AML-193 (cell line): ENCODE results near the gene CHD6.

ENCODE experiments used
- DNase-seq, 2 experiments: peaks; one replicate each; lab custom pipeline; 2025; lab: John Stamatoyannopoulos, UW

CHD6 gene

DNA sequence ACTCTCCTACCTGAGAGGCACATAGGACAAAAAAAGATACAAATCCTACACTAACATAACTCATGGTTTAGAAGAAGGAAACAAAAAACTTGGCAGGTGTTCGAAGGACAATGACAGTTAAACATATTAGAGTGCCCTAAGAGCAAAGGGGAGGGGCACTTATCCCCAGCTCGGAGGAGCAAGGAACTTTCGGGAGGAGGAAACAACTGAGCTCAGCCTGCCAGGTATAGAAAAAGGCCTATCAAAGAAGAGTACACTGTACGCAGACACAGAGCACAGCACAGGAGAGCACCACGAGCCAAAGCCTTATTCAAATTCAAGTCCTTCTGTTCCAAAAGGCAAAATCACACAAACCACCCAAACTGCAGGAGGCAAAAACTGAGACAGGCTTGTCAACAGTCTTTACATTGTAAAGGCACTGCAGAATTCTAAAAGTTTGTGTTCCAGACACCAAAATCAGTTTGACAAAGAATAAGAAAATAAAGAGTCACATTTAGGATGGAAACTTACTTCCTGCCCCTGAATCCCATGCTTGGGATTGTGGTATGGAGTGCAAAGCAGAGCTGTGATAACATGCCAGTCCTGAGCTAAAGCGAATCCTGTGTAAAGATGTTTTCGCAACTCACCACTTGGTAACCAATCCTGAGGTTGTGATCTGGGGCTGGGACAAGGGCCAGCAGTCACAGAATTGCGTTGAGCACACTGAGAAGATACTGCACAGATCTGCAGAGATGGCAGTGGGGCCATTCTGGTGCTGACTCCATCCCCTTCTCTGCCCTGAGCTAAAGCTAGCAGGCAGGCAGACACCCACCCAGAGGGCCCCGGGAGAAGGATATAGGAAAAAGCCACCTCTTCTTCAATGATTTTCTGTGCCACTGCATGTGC, 108.6 kb downstream of the CHD6 start:
- no peak for DNase-seq

DNA sequence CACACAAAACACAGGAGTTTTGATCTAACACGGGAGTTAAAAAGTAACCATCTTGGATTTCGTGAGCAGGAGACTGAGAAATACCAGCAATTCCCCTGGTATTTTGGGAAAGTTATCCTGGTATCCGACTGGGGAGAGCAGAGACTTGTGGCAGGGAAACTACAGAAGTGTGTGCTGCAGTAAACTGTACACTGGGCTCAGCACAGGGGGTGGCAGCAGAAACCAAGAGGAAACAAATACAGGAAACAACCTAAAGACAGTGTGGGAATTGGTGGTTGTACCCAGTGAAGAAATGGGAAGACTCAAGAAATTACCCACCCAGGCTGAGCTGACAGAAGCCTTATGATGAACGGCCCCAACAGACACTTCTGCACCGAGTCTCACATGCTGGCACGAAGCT, 109.8 kb downstream of the CHD6 start:
- no peak for DNase-seq

DNA sequence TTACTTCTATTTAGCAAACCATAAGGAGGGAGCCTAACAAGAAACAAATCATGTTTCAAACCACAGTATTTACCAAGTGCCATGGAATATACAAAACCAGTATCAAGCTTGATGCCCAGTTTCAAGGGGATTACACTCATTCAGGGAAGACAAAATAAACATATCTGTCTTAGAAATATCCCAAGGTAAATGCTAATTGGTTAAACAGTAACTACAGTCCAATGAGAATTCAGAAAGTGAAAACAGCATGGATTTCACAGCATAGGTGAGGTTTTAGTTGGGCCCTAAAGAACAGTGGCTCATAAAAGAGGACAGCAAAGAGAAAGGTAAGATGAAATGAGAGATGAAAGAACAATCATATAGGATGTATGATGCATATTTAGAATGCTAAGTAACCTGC, 110.3 kb downstream of the CHD6 start:
- DNase-seq: no peak

DNA sequence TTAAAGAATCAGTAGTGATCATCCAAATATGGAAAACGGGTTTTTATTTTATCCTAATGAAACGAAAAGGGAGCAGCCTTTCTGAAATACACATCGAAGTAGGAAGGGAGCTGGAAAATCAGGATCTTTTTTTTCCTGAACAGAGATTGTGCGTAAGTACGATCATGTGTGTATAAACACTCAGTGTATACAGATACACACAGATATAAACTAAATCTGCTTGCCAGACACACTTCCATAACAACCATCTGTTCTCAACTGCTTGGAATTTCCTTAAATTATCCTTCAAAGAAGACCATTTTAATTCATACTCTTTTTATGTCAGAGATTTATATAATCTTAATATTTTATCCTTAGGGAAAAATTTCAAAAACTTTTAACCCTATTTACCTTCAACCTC, 110.7 kb downstream of the CHD6 start:
- DNase-seq: no peak

DNA sequence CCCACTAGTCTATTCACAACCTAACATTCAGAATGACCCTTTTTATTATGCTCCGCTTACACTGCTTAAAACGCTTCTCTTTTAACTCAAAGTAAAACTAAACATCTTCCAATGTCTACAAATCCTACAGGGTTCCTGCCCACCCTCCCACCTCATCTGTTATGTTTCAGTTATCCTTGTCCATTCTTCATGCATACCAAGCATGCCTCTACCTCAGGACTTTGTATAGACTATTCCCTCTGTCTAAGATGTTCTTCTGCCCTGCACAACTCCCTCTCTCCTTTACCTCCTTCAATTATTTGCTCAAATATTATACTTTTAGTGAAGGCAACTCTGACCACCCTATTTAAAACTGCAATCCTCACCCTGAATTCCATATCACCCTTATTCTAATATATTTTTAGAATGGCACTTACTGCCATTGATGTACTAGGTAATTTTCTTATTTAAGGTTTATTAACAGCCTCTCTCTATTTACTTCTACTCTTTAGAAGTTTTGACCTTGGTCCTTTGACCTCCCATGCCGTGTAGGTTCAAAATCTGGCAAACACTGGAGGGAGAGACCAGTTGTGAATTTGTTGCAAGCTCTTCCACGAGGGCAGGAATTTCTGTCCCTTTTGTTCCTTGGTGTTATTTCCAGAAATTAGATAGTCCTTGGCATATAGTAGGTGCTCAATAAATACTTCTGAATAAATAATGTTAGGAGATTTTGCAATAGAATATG, 111.8 kb downstream of the CHD6 start:
- DNase-seq: no peak

DNA sequence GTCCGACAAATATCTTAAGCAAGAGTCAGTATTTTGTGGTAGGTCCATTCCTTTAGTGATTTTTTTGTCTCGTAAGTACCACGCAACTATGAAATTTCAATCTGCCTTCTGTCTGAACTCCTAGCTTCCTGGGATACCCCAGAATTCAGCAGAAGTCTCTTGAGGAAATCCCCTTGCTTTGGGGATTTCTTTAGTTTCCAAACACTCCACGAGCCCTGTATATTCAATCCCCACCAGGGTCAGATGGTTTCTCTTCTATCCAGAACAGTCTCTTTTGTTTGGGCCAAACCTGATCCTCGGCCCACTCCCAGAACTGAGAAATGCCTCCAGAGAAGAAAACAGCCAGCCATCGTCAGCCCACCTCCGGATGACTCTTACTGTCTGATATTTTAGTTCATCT, 113.0 kb downstream of the CHD6 start:
- DNase-seq: no peak

DNA sequence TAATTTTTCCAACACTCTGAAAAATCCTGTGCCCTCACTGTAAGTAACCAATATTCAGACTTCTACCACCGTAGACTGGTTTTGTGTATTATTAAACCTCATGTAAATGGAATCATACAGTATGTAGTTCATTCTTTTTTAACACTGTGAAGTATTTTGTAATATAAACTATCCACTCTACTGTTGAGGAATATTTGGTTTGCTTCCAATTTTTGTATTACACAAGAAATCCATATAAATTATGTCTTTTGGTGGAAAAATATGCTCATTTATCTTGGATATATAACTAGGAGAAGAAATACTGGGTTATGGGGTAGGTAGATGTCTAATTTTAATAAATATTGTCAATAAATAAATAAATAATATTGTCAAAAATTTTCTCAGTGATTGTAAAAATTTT, 116.8 kb downstream of the CHD6 start:
- no peak for DNase-seq

DNA sequence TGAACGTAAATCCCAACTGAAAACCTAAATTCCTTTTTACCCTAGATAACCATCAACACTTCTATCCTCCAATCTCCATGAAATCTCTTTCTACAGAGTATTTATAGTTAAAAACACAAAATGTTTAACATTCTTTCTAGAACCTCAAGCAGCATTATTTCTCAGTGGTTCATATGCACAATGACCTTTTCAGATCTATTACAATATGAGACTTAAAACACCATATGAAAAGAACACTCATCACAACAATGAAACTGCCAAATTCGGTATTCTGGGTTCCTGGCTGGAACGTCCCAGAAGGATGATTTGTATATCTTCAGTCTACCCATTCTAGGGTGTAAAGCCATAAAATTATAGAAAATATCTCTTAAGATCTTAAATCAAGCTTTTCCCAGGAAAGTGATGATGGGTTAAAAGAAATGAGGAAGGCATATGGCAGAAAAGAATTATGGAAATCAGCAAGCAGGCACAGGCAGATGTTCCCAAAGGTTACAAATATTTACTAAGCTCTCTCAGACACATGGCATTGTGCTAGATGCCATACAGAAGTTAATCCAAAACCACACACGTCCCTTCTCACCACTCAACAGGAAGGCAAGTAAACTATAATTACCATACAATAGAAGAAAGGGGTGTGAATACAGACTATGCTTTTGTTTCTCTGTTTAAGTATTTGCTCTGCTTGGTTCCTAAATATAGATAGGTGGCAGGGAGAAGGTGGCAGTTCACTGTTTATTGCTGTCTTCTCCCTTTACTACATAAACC, 118.0 kb downstream of the CHD6 start:
- no peak for DNase-seq

DNA sequence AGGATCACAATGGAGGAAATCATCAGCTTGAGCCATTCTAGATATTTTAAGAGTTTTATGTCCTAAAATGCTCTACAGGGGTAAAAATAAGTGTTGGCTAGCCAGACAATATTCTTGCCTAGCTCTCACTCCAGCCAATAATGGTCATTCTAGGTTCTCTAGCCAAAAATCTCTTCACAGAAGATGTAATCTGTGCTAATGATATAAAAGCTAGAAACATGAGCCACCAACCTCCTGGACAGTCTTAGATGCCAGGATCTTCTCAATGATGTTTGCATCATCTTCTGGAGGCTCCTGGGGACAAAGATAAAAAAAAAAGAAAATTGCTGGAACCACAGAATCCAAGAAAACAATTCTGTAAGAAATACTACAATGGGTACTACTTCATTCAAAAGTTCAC, 119.1 kb downstream of the CHD6 start:
- DNase-seq: no peak

DNA sequence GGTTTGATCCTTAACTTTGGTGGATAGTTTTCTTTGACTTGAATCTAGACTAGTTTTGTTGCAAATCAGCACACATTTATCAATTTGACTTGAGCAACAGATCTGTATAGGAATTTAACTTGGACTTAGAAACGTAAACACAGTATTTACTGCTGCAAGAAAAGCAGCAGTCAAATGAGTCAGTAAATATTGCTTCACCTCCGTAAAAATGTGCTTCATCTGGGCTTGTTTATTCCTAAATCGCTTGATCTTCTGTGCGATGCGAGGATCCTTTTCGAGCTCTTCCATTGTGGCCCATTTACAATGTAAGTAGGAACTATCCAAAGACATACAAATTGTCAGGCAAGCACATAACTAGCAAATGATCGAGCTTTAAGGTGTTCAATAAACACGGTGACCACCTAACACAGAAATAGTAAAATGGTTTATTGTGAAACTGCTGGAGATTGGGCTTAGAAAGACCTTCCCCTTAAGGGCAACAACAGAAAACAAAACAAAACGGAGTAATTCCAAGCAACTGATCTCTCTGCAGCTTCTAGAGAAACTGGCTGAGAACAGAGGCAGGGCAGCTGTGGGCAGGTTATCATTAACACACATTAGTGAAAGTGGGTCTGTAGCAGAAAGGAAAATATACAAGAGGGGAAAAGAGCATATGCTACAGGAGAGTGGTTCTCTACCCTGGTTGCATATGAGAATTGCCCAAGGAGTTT, 120.8 kb downstream of the CHD6 start:
- DNase-seq: no peak

DNA sequence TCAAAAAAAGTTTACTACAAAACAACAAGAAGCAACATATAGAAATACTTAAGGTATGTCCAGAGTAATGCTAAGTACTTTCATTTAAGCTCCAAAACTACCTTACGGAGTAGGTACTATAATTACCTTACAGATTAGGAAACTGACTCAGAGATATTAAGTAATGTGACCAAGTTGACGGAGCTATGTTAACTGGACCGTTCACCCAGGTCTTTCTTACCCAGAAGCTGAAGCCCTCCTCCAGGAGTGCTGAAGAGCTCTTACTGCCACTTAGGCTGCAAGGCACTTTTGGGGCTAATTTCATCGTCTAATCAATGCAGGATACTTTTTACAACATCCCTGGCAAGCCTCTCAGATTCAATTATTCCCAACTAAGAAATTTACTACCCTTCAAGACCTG, 123.7 kb downstream of the CHD6 start:
- DNase-seq: no peak

DNA sequence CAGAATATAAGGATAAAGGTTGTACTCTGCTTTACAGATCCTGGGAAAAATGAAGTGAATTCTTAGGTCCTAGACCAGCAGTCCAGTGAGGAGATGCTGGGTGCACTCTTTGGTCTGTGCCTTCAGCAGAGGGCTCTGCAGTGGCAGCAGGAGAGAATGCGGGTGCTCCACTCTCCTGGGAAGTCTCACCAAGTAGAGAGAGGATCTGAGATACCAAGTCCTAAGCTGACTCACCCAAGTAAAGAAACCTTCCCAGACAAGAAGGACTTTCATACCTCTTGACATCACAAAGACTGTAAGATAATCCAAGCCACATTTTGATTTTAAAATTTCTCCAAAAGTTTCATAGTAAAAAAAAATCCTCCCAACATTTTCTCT, 134.6 kb downstream of the CHD6 start:
- DNase-seq: no peak

DNA sequence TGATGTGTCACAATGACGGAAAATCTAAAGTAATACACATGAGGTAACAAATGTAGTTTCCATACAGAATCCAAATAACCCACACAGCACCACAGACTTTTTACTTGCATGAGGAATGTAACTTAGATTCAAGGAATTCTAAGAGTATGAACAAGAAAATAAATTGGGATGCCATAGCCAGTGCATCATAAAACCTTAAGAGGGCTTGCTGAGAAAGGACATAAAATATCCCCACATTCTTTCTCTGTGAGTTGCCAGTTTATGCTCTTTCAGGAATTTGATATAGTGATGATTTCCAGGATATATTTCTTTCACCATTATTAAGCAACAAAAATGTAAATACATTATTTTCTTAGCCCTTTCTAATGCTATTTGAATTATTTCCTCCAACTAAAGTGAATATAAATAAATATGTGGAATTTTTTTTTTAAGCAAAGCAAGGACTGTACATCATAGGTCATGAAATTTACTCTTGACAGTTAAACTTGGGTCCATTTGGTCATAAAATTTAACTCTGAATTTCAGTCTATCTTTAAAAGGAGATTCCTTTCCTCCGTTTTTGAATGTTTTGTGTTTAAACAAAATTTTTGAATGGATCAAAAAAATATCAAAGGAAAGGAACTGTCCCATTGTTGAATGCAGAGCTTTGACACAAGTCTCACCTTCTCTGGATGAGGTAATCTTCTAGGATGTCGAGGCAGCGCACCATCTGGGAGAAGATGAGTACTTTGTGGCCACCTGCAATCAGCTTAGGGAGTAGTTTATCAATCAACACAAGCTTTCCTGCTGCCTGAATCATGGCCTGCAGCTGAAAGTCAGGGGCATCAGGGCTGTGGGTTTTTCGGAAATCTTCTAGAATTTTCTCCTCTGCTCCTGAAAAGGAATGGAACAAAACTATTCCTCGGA, 135.3 kb downstream of the CHD6 start:
- no peak for DNase-seq

DNA sequence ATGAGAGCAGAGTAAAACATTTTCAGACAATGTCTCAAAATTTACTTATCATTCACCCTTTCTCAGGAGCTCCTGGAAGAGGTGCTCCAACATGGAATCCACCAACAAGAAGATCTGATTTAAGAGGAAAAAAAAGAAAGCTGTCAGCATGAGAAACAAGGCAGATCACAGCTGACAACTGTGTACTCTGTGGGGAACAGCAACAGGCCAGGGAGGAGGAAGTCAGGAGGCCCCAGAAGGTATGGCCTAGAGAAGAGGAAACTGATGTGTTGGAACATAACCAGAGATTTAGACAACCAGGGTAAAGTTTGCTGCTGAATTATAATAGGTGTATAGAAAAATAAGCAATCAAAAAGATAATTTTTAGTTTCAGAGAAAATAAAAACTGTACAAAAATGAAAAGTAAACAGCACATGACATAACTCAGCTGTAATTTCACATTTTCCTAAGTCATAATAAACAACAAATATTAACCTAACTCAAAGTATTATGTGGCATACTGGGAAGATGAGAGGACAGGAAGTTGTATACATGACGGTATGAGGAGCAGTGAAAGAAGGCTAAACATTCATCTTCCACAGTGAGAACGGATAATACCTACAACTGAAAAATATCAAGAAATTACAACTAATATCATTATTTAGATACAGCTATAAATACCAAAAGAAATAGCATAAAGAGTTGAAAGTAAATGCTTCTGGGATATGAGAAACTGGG, 138.0 kb downstream of the CHD6 start:
- peak; percentile 35 to 43 for DNase-seq

DNA sequence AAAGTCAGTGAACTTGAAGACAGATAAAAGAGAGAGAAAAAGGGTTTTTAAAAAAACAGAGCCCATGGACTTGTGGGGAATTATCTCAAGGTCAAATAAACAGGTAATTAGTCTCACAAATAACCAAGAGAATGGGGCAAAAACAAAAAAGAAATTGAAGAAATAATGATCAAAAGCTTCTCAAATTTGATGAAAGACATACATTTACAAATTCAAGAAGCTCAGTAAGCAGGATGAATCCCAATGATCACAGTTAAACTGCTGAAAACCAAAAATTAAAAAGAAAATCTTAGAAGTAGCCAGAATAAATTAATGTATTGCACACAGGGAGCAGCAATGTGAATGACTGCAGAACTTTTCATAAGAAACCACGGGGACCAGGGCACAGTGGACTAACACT, 139.1 kb downstream of the CHD6 start:
- DNase-seq: no peak

DNA sequence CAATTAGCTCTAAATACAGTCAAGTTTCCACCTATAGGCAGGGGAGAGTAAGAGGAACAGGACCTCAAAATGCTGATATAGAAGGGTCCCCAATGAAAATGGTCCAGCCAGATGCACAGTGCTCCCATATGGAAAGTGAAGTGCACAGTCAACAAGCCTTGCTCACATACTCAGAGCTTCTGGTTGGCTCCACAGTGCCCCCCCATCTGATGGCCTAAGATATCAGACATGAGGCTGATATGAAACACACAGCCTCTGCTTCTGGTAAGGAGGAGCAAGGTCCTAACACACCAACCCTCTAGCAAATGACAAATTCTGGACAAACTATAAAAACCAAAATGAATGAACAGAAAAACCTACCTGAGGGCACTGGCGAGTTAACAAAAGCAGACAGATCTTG, 140.2 kb downstream of the CHD6 start:
- no peak for DNase-seq

DNA sequence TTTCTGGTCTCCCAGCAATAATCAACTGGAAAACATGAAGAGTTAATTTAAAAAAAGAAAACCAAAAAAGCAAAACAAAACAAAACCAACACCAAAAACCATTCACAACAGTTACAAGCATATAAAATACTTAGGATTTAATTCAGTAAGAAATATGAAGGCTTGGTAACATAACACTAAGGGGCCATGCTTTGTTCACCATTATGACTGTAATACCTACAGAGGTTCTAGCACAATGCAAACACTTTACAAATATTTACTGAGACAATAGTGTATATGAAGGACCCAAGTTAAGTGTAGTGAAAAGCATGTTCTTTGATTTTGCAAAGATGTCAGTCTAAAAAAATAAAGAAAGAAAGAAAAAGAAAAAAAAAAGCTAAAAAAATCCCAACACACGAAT, 141.7 kb downstream of the CHD6 start:
- DNase-seq: no peak

DNA sequence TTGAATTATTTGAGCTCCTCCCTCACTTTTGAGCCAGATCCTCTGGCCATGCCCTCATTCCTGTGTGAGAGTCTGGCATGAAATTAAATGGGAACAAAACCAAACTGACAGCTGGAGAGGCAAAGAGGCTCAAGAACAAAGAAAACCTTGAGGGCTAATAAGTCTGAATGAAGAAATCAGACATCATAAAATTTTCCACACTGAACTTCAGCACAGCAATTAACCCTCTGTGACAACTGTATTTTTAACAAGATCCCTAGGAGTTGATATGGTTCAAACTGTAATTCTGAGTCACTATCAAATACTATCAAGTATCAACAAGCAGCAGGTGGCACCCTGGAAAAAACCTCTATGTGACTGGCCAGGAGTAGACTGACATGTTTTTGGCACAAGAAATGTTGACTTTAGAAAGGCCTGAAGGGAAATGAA, 142.2 kb downstream of the CHD6 start:
- no peak for DNase-seq

DNA sequence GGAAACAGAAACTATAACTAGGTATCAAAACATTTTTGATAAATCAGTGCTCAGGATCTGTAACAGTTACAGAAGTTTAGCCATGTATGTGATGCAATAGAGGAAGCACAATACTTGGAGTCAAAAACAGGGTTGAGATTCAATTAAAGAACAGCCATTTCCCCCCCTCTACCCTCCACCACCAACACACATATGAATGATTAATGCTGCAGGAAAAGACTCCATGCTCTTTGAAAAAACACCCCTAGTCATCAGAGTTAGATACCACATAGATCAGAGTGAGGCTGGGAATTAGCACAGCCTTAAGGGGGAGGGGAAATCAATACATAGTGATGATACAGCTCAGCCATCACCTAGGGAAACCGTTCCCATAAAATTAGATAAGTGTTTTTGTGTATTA, 142.7 kb downstream of the CHD6 start:
- no peak for DNase-seq

DNA sequence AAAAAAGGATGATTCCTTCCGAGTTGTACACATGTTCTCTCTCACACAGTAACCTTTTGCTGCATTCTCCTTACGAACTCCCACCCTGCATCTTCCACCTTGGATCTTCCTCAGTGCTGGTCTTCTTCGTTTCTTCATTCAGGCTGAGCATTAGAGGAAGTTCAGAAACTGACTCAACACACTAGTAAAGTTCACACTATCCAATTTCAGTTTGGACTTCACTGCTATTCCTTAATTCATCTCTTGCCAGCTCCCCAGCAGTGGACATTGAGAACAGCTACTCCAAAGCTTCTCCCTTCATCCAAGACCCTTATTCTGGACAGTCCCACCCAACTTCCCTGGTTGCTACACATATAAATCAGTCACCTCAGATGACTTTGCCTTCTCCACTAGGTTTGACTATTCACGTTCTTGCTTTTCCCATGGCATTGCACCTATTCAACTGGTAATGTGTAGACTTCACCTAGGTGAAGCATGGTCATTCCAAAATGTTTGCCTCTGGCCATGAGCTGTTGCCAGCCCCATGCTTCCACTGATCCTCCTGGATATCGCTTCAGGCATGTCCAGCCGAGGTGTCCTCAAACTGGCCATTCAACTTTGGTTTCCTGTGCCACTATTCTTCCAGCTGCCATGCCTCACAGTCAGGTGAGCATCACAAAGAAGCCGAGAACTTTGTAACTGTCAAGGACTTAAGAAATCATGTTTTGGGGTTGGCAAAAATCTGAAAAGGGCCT, 147.6 kb downstream of the CHD6 start:
- no peak for DNase-seq
